Choroid plexus epithelial cell (primary cell): ENCODE measurements around the gene RCC1.
"Not testable (repeated sequence)": the region's sequence is repeated elsewhere in the genome, so short reads cannot be mapped to it uniquely, and the experiment has no call there.

Source experiments
- DNase-seq: peaks from one replicate; pipeline ENCODE4 v3.0.0-alpha.2; 2010; ENCODE audit warnings: low read depth
- H3K4me3 ChIP-seq: 2 replicates; pipeline ENCODE4 v1.5.1; 2011; ENCODE audit warnings: low read depth, mild to moderate bottlenecking, control low read depth, low read length, moderate library complexity
- CTCF ChIP-seq: conservative IDR thresholded peaks from 2 replicates; pipeline ENCODE4 v1.5.1; 2011; ENCODE audit warnings: low read depth, mild to moderate bottlenecking, control low read depth, inconsistent platforms, low read length, moderate library complexity

Gene RCC1

GRCh38 chr1:28510970-28511440, 5.2 kb downstream of the RCC1 start:
- no peak overlapping the region for H3K4me3 ChIP-seq
- peak; percentile 46 for DNase-seq
- no peak for TF ChIP-seq CTCF

GRCh38 chr1:28512058-28512611, 6.3 kb downstream of the RCC1 start:
- no peak overlapping the region for H3K4me3 ChIP-seq
- peak; percentile 26 for DNase-seq
- TF ChIP-seq CTCF = no peak

GRCh38 chr1:28514445-28514933, 8.6 kb downstream of the RCC1 start:
- peak; percentile 9 for DNase-seq
- H3K4me3 ChIP-seq = not testable (repeated sequence)

GRCh38 chr1:28516518-28516956, 10.7 kb downstream of the RCC1 start:
- H3K4me3 ChIP-seq = no peak overlapping the region
- no peak for DNase-seq
- TF ChIP-seq CTCF = no peak

- DNase-seq = no peak
- TF ChIP-seq CTCF = no peak
- H3K4me3 ChIP-seq = peak overlapping the region; percentile 75
These were observed 11.8 kb downstream of the RCC1 start for GRCh38 chr1:28517649-28517999.

- peak overlapping the region; percentile 75 for H3K4me3 ChIP-seq
These were observed 12.3 kb downstream of the RCC1 start for GRCh38 chr1:28518000-28518744.

More at GRCh38 chr1:28518000-28518744, 12.3 kb downstream of the RCC1 start:
- DNase-seq = peak; percentile 85
- peak; percentile 85 for TF ChIP-seq CTCF
